ENCODE measurements around the gene CYP4A11.
"Not testable (repeated sequence)": the region's sequence is repeated elsewhere in the genome, so short reads cannot be mapped to it uniquely, and the experiment has no call there.

The CYP4A11 gene

DNA sequence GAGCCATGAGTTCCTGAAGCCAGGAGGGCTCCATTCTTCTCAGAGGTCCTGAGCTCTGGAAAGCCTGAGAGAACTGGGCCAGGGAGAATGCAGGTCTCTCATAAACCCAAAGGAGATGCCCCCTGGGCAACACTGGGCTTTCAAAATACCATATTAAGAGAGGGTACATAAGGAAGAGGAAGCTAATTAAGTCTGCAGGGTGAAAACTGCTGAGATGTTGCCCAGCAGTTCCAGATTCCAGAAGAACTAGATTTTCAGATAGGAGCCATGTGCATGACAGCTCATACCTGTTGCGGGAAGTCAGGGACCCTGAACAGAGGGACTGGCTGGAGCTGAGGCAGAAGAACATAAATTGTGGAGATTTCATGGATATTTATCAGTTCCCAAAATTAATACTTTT lies 40.9 kb downstream of the CYP4A11 start:
- TF ChIP-seq ESRRG (CRISPR knock-in tag; IDR thresholded peaks at IDR 0.05): no peak
- no peak for TF ChIP-seq TCF4 (CRISPR knock-in tag; IDR thresholded peaks at IDR 0.05; ENCODE audit: borderline replicate concordance)
- TF ChIP-seq, protein P1, sequence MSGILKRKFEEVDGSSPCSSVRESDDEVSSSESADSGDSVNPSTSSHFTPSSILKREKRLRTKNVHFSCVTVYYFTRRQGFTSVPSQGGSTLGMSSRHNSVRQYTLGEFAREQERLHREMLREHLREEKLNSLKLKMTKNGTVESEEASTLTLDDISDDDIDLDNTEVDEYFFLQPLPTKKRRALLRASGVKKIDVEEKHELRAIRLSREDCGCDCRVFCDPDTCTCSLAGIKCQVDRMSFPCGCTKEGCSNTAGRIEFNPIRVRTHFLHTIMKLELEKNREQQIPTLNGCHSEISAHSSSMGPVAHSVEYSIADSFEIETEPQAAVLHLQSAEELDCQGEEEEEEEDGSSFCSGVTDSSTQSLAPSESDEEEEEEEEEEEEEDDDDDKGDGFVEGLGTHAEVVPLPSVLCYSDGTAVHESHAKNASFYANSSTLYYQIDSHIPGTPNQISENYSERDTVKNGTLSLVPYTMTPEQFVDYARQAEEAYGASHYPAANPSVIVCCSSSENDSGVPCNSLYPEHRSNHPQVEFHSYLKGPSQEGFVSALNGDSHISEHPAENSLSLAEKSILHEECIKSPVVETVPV (CRISPR knock-in tag; IDR thresholded peaks at IDR 0.05): no peak
- TF ChIP-seq ZFP30 (CRISPR knock-in tag; IDR thresholded peaks at IDR 0.05): no peak
- TF ChIP-seq ZFP3 (CRISPR knock-in tag; IDR thresholded peaks at IDR 0.05): no peak
- no peak for TF ChIP-seq GLIS3 (CRISPR knock-in tag; IDR thresholded peaks at IDR 0.05)
- TF ChIP-seq OSR1 (CRISPR knock-in tag; IDR thresholded peaks at IDR 0.05): no peak
- no peak for ATAC-seq

DNA sequence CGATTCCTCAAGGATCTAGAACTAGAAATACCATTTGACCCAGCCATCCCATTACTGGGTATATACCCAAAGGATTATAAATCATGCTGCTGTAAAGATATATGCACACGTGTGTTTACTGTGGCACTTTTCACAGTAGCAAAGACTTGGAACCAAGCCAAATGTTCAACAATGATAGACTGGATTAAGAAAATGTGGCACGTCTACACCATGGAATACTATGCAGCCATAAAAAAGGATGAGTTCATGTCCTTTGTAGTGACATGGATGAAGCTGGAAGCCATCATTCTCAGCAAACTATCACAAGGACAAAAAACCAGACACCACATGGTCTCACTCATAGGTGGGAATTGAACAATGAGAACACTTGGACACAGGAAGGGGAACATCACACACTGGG lies 59.6 kb downstream of the CYP4A11 start:
- TF ChIP-seq ZNF8 (CRISPR knock-in tag; IDR thresholded peaks at IDR 0.05): 0 out of 2 replicates have a peak, but pooled peaks have one; percentile 19
- ATAC-seq: not testable (repeated sequence)

All from SK-N-SH treated with all-trans-retinoic acid at 6 μM for 48 hours (cell line).